Breast epithelium (tissue), 4 donors: ENCODE data around the gene TMEM117. TPM values are rescaled to one million over a fixed set of nuclear protein-coding genes. Genes with fewer than 3 reads are reported as not detected.

Source experiments
- DNase-seq, 2 donors: peaks; one replicate each; pipeline ENCODE4 v3.0.0-alpha.2; 2019; ENCODE audit warnings: low spot score in 2 of 2
- H3K27ac ChIP-seq, 2 donors: fragments of 200-600 bp; sonication (generic) in 1 of 2; one replicate each; pipeline ENCODE4 v1.5.1; 2016 to 2019; ENCODE audit warnings: mild to moderate bottlenecking in 1 of 2
- H3K27me3 ChIP-seq, 2 donors: fragments of 200-600 bp; sonication (generic) in 1 of 2; one replicate each; pipeline versions ENCODE4 v1.5.1 to v1.6.0; 2017 to 2019; ENCODE audit warnings: control low read depth in 1 of 2, mild to moderate bottlenecking in 1 of 2
- H3K36me3 ChIP-seq: fragments of 200-600 bp; one replicate; pipeline ENCODE4 v1.5.1; 2019
- H3K4me1 ChIP-seq, 2 donors: fragments of 200-600 bp; sonication (generic); one replicate each; pipeline ENCODE4 v1.5.1; 2016 to 2019; ENCODE audit warnings: control low read depth in 1 of 2
- H3K4me3 ChIP-seq, 3 donors: fragments of 200-600 bp; sonication (generic); 1 replicate in 2 of 3; 2 replicates in 1 of 3; pipeline ENCODE4 v1.5.1; 2016 to 2019; ENCODE audit warnings: mild to moderate bottlenecking in 3 of 3, moderate library complexity in 2 of 3
- H3K9me3 ChIP-seq, 2 donors: fragments of 200-600 bp; sonication (generic) in 1 of 2; one replicate each; pipeline ENCODE4 v1.5.1; 2016 to 2019; ENCODE audit warnings: control low read depth in 1 of 2
- POLR2A ChIP-seq: fragments of 450-650 bp; IDR thresholded peaks from one replicate; pipeline ENCODE4 v1.6.1; 2016; ENCODE audit warnings: antibody characterized with exemption, mild to moderate bottlenecking, moderate library complexity
- POLR2AphosphoS5 ChIP-seq, 3 donors: sonication (generic); formaldehyde crosslinking; IDR thresholded peaks; one replicate each; pipeline ENCODE4 v1.6.1; 2017; ENCODE audit warnings: antibody characterized with exemption in 3 of 3
- intact Hi-C: fragments of 100-400 bp; cut with DNase I; formaldehyde crosslinking; loops from one replicate; pipeline ENCODE4 v1.15.1; 2023; ENCODE audit warnings: low total_unique reads
- total RNA-seq, 3 donors: library from RNA; depleted of rRNA; stranded (reverse); fragments of >200 nt; gene quantifications; one replicate each; pipeline ENCODE4 v1.1.0, GENCODE V29; 2016
- TF ChIP-seq, protein P1 (sequence below), 3 donors: fragments of 450-650 bp; IDR thresholded peaks; one replicate each; pipeline ENCODE4 v1.5.1; 2016 to 2017; ENCODE audit warnings: antibody characterized with exemption in 3 of 3, mild to moderate bottlenecking in 3 of 3, moderate library complexity in 3 of 3

Gene TMEM117
- total RNA-seq, 3 donors from 2014 or later: 6.1 to 17.1 (median 7.2) TPM

DNA sequence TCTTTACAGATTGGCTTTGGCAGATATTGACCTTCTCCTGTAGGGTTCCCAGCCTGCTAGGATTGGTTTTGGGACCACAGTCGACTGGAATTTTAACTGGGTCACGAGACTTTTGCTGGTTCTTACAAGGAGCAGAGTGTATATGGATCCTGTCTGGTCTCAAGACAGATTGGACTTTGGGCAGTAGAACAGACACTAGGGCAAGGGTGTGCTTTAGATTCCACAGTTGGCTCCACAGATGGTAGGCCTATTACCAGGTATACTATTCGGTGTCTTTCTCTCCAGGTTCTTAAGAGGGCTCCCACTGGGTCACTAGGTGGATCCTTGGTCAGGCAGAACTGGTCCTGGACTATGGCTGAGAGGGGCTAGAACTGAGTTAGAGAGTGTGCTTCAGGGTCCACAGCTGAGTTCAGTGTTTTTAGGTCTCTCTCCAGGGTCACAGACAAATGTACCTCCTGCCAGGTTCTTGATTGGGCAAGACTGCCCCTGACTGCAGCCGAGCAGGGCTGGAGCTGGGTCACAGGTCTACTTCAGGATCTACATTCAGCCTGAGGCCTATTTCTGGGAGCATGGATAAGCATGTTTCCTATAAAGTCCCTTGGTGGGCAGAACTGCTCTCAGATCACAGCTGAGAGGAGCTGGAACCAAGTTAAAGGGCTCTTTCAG is 460.2 kb downstream of the TMEM117 start:
- DNase-seq: no peak
- TF ChIP-seq, protein P1, sequence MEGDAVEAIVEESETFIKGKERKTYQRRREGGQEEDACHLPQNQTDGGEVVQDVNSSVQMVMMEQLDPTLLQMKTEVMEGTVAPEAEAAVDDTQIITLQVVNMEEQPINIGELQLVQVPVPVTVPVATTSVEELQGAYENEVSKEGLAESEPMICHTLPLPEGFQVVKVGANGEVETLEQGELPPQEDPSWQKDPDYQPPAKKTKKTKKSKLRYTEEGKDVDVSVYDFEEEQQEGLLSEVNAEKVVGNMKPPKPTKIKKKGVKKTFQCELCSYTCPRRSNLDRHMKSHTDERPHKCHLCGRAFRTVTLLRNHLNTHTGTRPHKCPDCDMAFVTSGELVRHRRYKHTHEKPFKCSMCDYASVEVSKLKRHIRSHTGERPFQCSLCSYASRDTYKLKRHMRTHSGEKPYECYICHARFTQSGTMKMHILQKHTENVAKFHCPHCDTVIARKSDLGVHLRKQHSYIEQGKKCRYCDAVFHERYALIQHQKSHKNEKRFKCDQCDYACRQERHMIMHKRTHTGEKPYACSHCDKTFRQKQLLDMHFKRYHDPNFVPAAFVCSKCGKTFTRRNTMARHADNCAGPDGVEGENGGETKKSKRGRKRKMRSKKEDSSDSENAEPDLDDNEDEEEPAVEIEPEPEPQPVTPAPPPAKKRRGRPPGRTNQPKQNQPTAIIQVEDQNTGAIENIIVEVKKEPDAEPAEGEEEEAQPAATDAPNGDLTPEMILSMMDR (IDR thresholded peaks at IDR 0.05): no peak
- TF ChIP-seq POLR2A (no peak), POLR2AphosphoS5 (IDR thresholded peaks at IDR 0.05) (no peak)

GRCh38 chr12:44296624-44297197 is 460.8 kb downstream of the TMEM117 start:
- intact Hi-C loops: no loop called here
- Histone ChIP-seq H3K27ac (no peak overlapping the region), H3K9me3 (peaks cover 6 to 28% of the 10 kb centered on the region in 2 donors), H3K4me3 (no peak overlapping the region), H3K36me3 (no peaks in the 10 kb centered on the region), H3K27me3 (no peaks in the 10 kb centered on the region), H3K4me1 (no peaks in the 10 kb centered on the region)
- DNase-seq: no peak
- TF ChIP-seq, protein P1 (IDR thresholded peaks at IDR 0.05): no peak
- TF ChIP-seq POLR2A: no peak
- TF ChIP-seq POLR2AphosphoS5 (IDR thresholded peaks at IDR 0.05): no peak

More for the DNA sequence above, 460.2 kb downstream of the TMEM117 start:
- Histone ChIP-seq H3K4me3 (no peak overlapping the region), H3K27ac (no peak overlapping the region), H3K4me1 (no peaks in the 10 kb centered on the region), H3K27me3 (no peaks in the 10 kb centered on the region), H3K36me3 (no peaks in the 10 kb centered on the region), H3K9me3 (peaks cover 6 to 28% of the 10 kb centered on the region in 2 donors)
- intact Hi-C loops: no loop called here

- Histone ChIP-seq H3K36me3 (no peaks in the 10 kb centered on the region), H3K27me3 (no peaks in the 10 kb centered on the region), H3K27ac (no peak overlapping the region), H3K9me3 (peaks cover 7 to 24% of the 10 kb centered on the region in 2 donors), H3K4me3 (no peak overlapping the region), H3K4me1 (no peaks in the 10 kb centered on the region)
- no peak for TF ChIP-seq POLR2A
- intact Hi-C loops: no loop called here
- no peak for DNase-seq
These were observed 463.6 kb downstream of the TMEM117 start for GRCh38 chr12:44299524-44299923.

GRCh38 chr12:44307506-44308168 is 471.8 kb downstream of the TMEM117 start:
- Histone ChIP-seq H3K27me3 (no peaks in the 10 kb centered on the region), H3K27ac (no peak overlapping the region), H3K4me1 (no peaks in the 10 kb centered on the region), H3K9me3 (peaks cover 5 to 7% of the 10 kb centered on the region in 2 donors), H3K4me3 (no peak overlapping the region), H3K36me3 (no peaks in the 10 kb centered on the region)
- intact Hi-C loops: no loop called here
- TF ChIP-seq POLR2A (no peak), POLR2AphosphoS5 (IDR thresholded peaks at IDR 0.05) (no peak)
- TF ChIP-seq, protein P1 (IDR thresholded peaks at IDR 0.05): no peak
- no peak for DNase-seq

DNA sequence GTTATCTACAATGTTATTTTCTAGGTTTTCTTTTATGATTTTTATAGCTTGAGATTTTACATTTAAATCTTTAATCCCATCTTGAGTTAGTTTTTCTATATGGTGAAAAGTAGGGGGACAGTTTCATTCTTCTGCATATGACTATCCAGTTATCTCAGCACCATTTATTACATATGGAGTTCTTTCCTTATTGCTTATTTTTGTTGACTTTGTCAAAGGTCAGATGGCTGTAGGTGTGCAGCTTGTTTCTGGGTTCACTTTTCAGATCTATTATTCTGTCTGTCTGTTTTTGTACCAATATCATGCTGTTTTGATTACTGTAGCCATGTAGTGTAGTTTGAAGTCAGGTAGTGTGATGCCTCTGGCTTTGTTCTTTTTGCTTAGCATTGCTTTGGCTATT is 477.3 kb downstream of the TMEM117 start:
- no peaks in the 10 kb centered on the region for H3K4me1 ChIP-seq

More for the DNA sequence above, 477.3 kb downstream of the TMEM117 start:
- no peak overlapping the region for H3K27ac ChIP-seq
- peaks cover 0 to 11% of the 10 kb centered on the region in 2 donors for H3K9me3 ChIP-seq
- H3K27me3 ChIP-seq: no peaks in the 10 kb centered on the region
- no peak overlapping the region for H3K4me3 ChIP-seq
- TF ChIP-seq, protein P1 (IDR thresholded peaks at IDR 0.05): no peak
- TF ChIP-seq POLR2A: no peak
- no peak for TF ChIP-seq POLR2AphosphoS5 (IDR thresholded peaks at IDR 0.05)
- no peak for DNase-seq
- H3K36me3 ChIP-seq: no peaks in the 10 kb centered on the region
- intact Hi-C loops: no loop called here
